GM12878 (cell line): Measurements from ENCODE around the gene KCNB1. TPM values are rescaled to one million over a fixed set of nuclear protein-coding genes. Genes with fewer than 3 reads are reported as not detected.

Experiments
- ATAC-seq: fragments of 200-7000 bp; cut with Tn5 transposase; 3 replicates; pipeline ENCODE4 v1.9.1; 2020; ENCODE audit warnings: mild to moderate bottlenecking, moderate library complexity
- BruUV-seq: library from RNA; stranded (reverse); fragments of 400-500 nt; replicated peaks from 2 replicates; lab custom pipeline; 2021; lab: Mats Ljungman, UMichigan
- CTCF ChIA-PET: fragments of 300-600 bp; sonication (Branson Sonifier 250); formaldehyde crosslinking; extraction: SDS; loops from one replicate; lab custom pipeline; 2021; ENCODE audit warnings: inconsistent platforms; lab: Yijun Ruan, JAX
- POLR2A ChIA-PET: fragments of 350-600 bp; formaldehyde crosslinking; extraction: SDS; loops from one replicate; lab custom pipeline; 2021; ENCODE audit warnings: inconsistent platforms; lab: Charles Lee
- RAD21 ChIA-PET: fragments of 300-600 bp; sonication (Branson Sonifier 250); formaldehyde crosslinking; loops from one replicate; lab custom pipeline; 2023; ENCODE audit warnings: antibody characterized with exemption; ENCODE audit not compliant: unreplicated experiment; lab: Charles Lee
- SMC1A ChIA-PET: fragments of 300-600 bp; sonication (Branson Sonifier 250); formaldehyde crosslinking; loops from one replicate; lab custom pipeline; 2023; ENCODE audit not compliant: unreplicated experiment, uncharacterized antibody; lab: Charles Lee
- DNase-seq: peaks from one replicate; pipeline ENCODE4 v3.0.0-alpha.2; 2011; ENCODE audit warnings: low read depth, low spot score
- FAIRE-seq: peaks from 3 replicates; lab custom pipeline; 2011; peaks lifted over from hg19 to GRCh38; lab: Jason Lieb, UNC
- H2AFZ ChIP-seq: 2 replicates; pipeline ENCODE4 v1.6.0; 2011; ENCODE audit warnings: low read depth, low read length, control low read depth; ENCODE audit not compliant: control insufficient read depth
- H3K27ac ChIP-seq: 2 replicates; pipeline ENCODE4 v1.5.1; 2011; ENCODE audit warnings: control low read depth; ENCODE audit not compliant: control insufficient read depth, insufficient read depth
- H3K27me3 ChIP-seq, 2 experiments: replicated peaks in 1 of 2; 2 replicates each; pipeline versions ENCODE4 v1.6.0 to v1.6.1; 2011; ENCODE audit warnings: low read length in 1 of 2; ENCODE audit not compliant: control insufficient read depth in 2 of 2, insufficient read depth in 2 of 2
- H3K36me3 ChIP-seq, 2 experiments: 2 replicates each; pipeline ENCODE4 v1.5.1; 2011; ENCODE audit warnings: low read length in 1 of 2; ENCODE audit not compliant: control insufficient read depth in 2 of 2, insufficient read depth in 2 of 2
- H3K4me1 ChIP-seq: 2 replicates; pipeline ENCODE4 v1.6.1; 2011; ENCODE audit warnings: mild to moderate bottlenecking, low read length, moderate library complexity, mixed read lengths; ENCODE audit not compliant: control insufficient read depth, insufficient read depth
- H3K4me2 ChIP-seq: 2 replicates; pipeline ENCODE4 v1.6.0; 2011; ENCODE audit warnings: control low read depth; ENCODE audit not compliant: control insufficient read depth, insufficient read depth
- H3K4me3 ChIP-seq: fragments of 200-600 bp; sonication (generic); 2 replicates; pipeline ENCODE4 v1.5.1; 2016
- H3K79me2 ChIP-seq: 2 replicates; pipeline ENCODE4 v1.6.0; 2011; ENCODE audit warnings: low read length; ENCODE audit not compliant: control insufficient read depth, insufficient read depth
- H3K9ac ChIP-seq: 2 replicates; pipeline ENCODE4 v1.8.0; 2011; ENCODE audit warnings: low read length, control low read depth, mixed read lengths; ENCODE audit not compliant: control insufficient read depth, insufficient read depth
- H3K9me3 ChIP-seq: replicated peaks from 3 replicates; pipeline ENCODE4 v1.5.1; 2011; ENCODE audit warnings: mild to moderate bottlenecking, low read length; ENCODE audit not compliant: control insufficient read depth, insufficient read depth
- H4K20me1 ChIP-seq: 2 replicates; pipeline ENCODE4 v1.6.0; 2011; ENCODE audit not compliant: control insufficient read depth, insufficient read depth
- BHLHE40 ChIP-seq, 2 experiments: fragments of 450-650 bp in 1 of 2; IDR thresholded peaks; 2 replicates each; pipeline ENCODE4 v1.6.1; 2011 to 2017; ENCODE audit warnings: low read depth in 2 of 2, borderline replicate concordance in 1 of 2, improper control_type of control experiment in 1 of 2, low read length in 1 of 2, mild to moderate bottlenecking in 1 of 2
- CHD4 ChIP-seq: fragments of 200-600 bp; sonication (generic); IDR thresholded peaks from 2 replicates; pipeline ENCODE4 v1.6.1; 2016; ENCODE audit warnings: mild to moderate bottlenecking
- NFYB ChIP-seq: IDR thresholded peaks from 2 replicates; pipeline ENCODE4 v1.6.1; 2011; ENCODE audit warnings: low read depth, mild to moderate bottlenecking, low read length, improper control_type of control experiment, moderate library complexity; ENCODE audit not compliant: insufficient read depth
- RAD51 ChIP-seq: fragments of 450-650 bp; IDR thresholded peaks from 2 replicates; pipeline ENCODE4 v1.6.1; 2016; ENCODE audit warnings: moderate library complexity, mild to moderate bottlenecking, inconsistent platforms
- USF1 ChIP-seq: IDR thresholded peaks from 2 replicates; pipeline ENCODE4 v1.6.1; 2011; ENCODE audit warnings: borderline replicate concordance, low read depth, mild to moderate bottlenecking, moderate library complexity, mixed read lengths, low read length; ENCODE audit not compliant: insufficient read depth; ENCODE audit errors: extremely low read length
- ZNF592 ChIP-seq: fragments of 450-650 bp; IDR thresholded peaks from 2 replicates; pipeline ENCODE4 v1.6.1; 2017; ENCODE audit warnings: mild to moderate bottlenecking, moderate library complexity
- WGBS: methylation state at CpG from one replicate; pipeline ENCODE4 v1.1.6; 2016; ENCODE audit warnings: low lambda C conversion rate; ENCODE audit not compliant: insufficient replicate concordance, insufficient coverage; ENCODE audit errors: missing lambda C conversion rate; 5-methylcytosine and 5-hydroxymethylcytosine counted together
- in situ Hi-C: fragments of 300-500 bp; cut with MboI; formaldehyde crosslinking; loops from 9 replicates; pipeline ENCODE4 v1.14.3; 2018; ENCODE audit warnings: mixed read lengths
- intact Hi-C: fragments of 100-400 bp; cut with micrococcal nuclease; formaldehyde crosslinking; loops from one replicate; pipeline ENCODE4 v1.14.2; 2022; ENCODE audit not compliant: unreplicated experiment
- polyA plus RNA-seq, 11 experiments: library from polyadenylated mRNA; depleted of rRNA in 4 of 11; unstranded in 6 of 11; stranded (reverse) in 5 of 11; fragments of >200 nt; fragmentation: Nextera tagmentation in 4 of 11; fragmentation: Illumina TruSeq in 1 of 11; extraction: Ambion mirVana in 4 of 11; extraction: Trizol in 1 of 11; gene quantifications; 1 replicate in 1 of 11; 2 replicates in 10 of 11; pipeline versions ENCODE4 v1.2.1 to v1.2.3, GENCODE V29; 2011 to 2016; ENCODE audit warnings: inconsistent platforms in 2 of 11, missing spikeins in 2 of 11, low read depth in 1 of 11
- total RNA-seq, 4 experiments: library from RNA; depleted of rRNA in 3 of 4; stranded (reverse); fragments of >200 nt in 3 of 4; fragmentation: Illumina TruSeq in 1 of 4; extraction: Trizol in 1 of 4; gene quantifications; 2 replicates each; pipeline versions ENCODE4 v1.2.1 to v1.2.3, GENCODE V29; 2013 to 2021

The KCNB1 gene
- total and polyA plus RNA-seq, 10 of the 15 experiments (the other 5 are each of a cell fraction or from before 2014, with no cell fraction given), result 0.02 to 0.08 (median 0.03) TPM; not detected in 7

GRCh38 chr20:49450281-49450721 lies 32.2 kb downstream of the KCNB1 start:
- intact Hi-C loops, result no loop called here
- H2AFZ ChIP-seq, result no peak overlapping the region
- no peak for DNase-seq
- peaks cover 2 to 3% of the 10 kb centered on the region in 2 experiments; a peak in 2 of 4 replicates for H3K27me3 ChIP-seq
- ATAC-seq, result no peak
- RAD21 ChIA-PET, result no interaction called here
- SMC1A ChIA-PET, result no interaction called here
- in situ Hi-C loops, result no loop called here
- FAIRE-seq, result no peak
- no peak overlapping the region for H3K4me3 ChIP-seq
- H3K9ac ChIP-seq, result no peak overlapping the region
- no peaks in the 10 kb centered on the region for H3K4me1 ChIP-seq
- no peaks in the 10 kb centered on the region for H3K36me3 ChIP-seq
- no peaks in the 10 kb centered on the region for H3K79me2 ChIP-seq
- BruUV-seq, result no TSS peak
- H4K20me1 ChIP-seq, result no peaks in the 10 kb centered on the region
- CTCF ChIA-PET, result no interaction called here
- H3K4me2 ChIP-seq, result no peak overlapping the region
- 29% methylated on average over 14 of the region's 14 CpGs for WGBS
- H3K27ac ChIP-seq, result no peak overlapping the region
- POLR2A ChIA-PET, result no interaction called here
- H3K9me3 ChIP-seq, result no peaks in the 10 kb centered on the region
- TF ChIP-seq BHLHE40 (IDR thresholded peaks at IDR 0.05; ENCODE audit: borderline replicate concordance in 1 of 2, low read depth in 2 of 2, low read length in 1 of 2) (peak in 1 of 2 experiments; percentile 35; a peak in 1 of 4 replicates), CHD4 (no peak)

- no peaks in the 10 kb centered on the region for H3K36me3 ChIP-seq
- no peak overlapping the region for H3K4me2 ChIP-seq
- in situ Hi-C loops, result no loop called here
- no peaks in the 10 kb centered on the region for H3K4me1 ChIP-seq
- no peak overlapping the region for H3K9ac ChIP-seq
- H3K79me2 ChIP-seq, result no peaks in the 10 kb centered on the region
- ATAC-seq (no peak), FAIRE-seq (no peak), DNase-seq (no peak)
- BruUV-seq, result no TSS peak
- H2AFZ ChIP-seq, result no peak overlapping the region
- WGBS, result 23% methylated on average over 6 of the region's 6 CpGs
- H3K27me3 ChIP-seq, result peaks cover 4 to 5% of the 10 kb centered on the region in 2 experiments; a peak in 3 of 4 replicates
- intact Hi-C loops, result no loop called here
- RAD21 ChIA-PET, result no interaction called here
- POLR2A ChIA-PET, result no interaction called here
- H4K20me1 ChIP-seq, result no peaks in the 10 kb centered on the region
- TF ChIP-seq RAD51 (0 out of 2 replicates have a peak, but pooled peaks have one; percentile 16), NFYB (peak; percentile 64; the same call in 1 of the 2 replicates), ZNF592 (no peak), USF1 (peak; percentile 66)
- no peaks in the 10 kb centered on the region for H3K9me3 ChIP-seq
- SMC1A ChIA-PET, result no interaction called here
- H3K27ac ChIP-seq, result no peak overlapping the region
- H3K4me3 ChIP-seq, result no peak overlapping the region
- CTCF ChIA-PET, result no interaction called here
Observed at GRCh38 chr20:49448917-49449316, 33.6 kb downstream of the KCNB1 start.
